ENCODE results near the gene TMEM212.

GRCh38 chr3:171835116-171835515 lies 8.0 kb upstream of the TMEM212 start:
- TF ChIP-seq USF2 (IDR thresholded peaks at IDR 0.05): no peak
- no peak for TF ChIP-seq POLR2A (IDR thresholded peaks at IDR 0.05; ENCODE audit: low read length)
- no peak for TF ChIP-seq CTCF (IDR thresholded peaks at IDR 0.05)
- TF ChIP-seq ZFP36 (IDR thresholded peaks at IDR 0.05; ENCODE audit: borderline replicate concordance, partially characterized antibody): no peak
- no peak for TF ChIP-seq MYC (IDR thresholded peaks at IDR 0.05; ENCODE audit: borderline replicate concordance, low read length)
- TF ChIP-seq FOSL2 (IDR thresholded peaks at IDR 0.05): no peak
- no peak for TF ChIP-seq FOSL2 (CRISPR knock-in tag; IDR thresholded peaks at IDR 0.05)
- no peak for TF ChIP-seq KDM5A (IDR thresholded peaks at IDR 0.05)

Measured in A549 (cell line).